Activated CD4-positive, CD25-positive, alpha-beta regulatory T cell treated with anti-CD3 and anti-CD28 coated beads, Interleukin-2, amount 50 U/mL, for 72 hours (primary cell): ENCODE results near the gene PDE6C.

Experiments used
- DNase-seq: peaks from one replicate; pipeline ENCODE4 v3.0.0; 2021

Gene PDE6C

GRCh38 chr10:93595378-93596161 lies 16.8 kb upstream of the PDE6C start:
- no peak for DNase-seq

DNA sequence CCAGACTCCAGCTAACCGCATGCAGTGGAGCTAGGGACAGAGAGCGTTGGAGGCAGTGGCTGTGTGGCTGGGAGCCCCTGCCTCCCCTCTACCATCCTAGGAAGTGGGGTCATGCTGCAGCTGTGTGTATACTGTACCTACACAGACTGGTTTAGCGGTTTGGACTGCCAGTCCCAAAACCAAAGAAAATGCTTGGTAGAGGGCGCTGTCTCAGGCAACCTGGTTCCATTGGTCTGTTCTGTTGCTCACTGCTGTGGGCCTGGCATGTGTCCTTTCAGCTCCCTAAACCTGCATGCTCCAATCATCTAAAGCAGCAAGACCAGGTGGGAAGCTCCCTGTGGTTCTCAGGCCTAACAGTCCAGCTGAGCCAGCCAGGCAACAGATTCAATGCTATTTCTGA lies 15.8 kb upstream of the PDE6C start:
- no peak for DNase-seq

DNA sequence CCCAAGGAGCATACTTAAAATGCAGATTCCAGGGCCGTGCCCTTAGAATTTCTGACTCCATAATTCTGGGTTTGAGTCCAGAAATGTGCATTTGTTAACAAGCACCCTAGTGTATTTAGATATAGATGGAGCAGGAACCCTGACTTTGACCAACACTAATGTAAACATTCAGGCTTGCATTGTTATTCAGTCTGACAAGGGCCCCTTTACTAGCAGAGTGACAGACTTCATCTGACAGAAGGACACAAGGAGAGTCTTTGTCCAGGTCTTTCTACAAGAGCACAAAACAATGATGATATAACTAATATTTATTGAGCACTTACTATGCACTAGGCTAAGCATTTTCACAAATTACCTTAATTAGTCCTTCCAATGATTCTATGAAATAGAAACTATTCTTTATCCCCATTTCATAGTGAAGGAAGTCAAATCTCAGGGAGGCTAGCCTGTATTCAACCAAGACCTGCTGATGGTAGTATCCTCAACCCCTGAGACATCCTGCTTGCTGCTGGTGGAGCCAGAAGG lies 15.2 kb upstream of the PDE6C start:
- DNase-seq = no peak

GRCh38 chr10:93598157-93598556 lies 14.2 kb upstream of the PDE6C start:
- no peak for DNase-seq

DNA sequence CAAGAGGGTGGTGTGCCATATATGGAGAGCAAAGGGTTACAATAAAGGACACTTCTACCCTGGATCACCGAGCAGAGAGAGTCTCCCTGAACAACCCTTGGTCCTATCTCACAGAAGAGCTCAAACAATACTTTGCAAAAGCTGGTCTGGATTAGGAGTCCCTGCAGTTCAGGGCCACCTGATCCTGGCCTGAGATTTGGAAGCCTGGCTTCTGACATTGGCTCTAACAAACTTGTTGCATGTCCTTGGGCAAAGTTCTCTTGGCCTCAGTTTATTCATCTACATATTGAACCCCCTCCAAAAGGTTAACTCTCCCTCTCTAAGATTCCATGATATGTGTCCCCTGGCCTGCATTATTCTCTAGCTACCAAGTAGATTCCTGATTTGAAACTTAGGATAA lies 13.0 kb upstream of the PDE6C start:
- no peak for DNase-seq

- no peak for DNase-seq
These were observed 12.6 kb upstream of the PDE6C start for GRCh38 chr10:93599778-93600177.

GRCh38 chr10:93600446-93601145 lies 11.7 kb upstream of the PDE6C start:
- no peak for DNase-seq

GRCh38 chr10:93601146-93601773 lies 11.1 kb upstream of the PDE6C start, which contains the start of gene RBP4:
RBP4 (minus strand) TSS chr10:93601235; CDS start chr10:93601028, 207 bp downstream.
- no peak for DNase-seq

DNA sequence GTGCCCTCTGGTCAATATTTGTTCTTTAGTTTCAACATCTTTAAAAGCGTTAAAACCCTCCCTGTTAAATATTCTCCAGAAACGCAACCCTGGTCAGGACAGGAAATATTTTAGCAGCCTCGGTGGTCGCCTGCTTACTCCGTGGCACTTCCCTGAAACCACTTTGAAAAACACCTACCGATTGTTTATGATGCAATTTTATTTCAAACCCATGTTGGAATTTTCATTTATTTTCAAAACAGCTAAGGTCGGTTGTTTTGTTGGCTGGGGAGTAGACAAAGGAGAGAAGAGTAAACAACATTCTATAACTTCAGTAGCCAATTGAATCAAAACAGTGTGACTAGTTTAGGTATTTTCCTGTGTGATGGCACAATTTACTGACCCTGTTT lies 10.6 kb upstream of the PDE6C start:
- no peak for DNase-seq

- DNase-seq = no peak
These were observed 9.3 kb upstream of the PDE6C start for GRCh38 chr10:93603023-93603422.

- DNase-seq = no peak
These were observed 8.2 kb upstream of the PDE6C start for GRCh38 chr10:93604146-93604545.

- DNase-seq = no peak
These were observed 3.9 kb upstream of the PDE6C start for GRCh38 chr10:93608421-93608820.

DNA sequence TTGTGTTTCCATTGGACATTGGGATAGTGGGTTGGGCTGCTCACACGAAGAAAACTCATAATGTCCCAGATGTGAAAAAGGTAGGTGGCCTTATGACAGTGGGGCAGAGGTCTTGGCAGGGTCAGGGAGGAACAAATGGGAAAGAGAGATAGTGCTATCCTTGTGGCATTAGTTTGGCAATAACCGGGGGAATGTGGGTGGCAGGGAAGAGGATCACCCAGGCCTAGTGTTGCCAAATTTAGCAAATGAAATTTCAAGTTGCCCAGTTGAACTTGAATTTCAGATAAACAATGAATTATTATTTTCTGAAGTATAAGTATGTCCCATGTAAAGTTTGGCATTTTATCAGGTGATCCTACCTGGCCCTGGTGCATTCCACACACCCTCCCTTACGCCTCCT lies 789 bp downstream of the PDE6C start:
- DNase-seq = no peak

DNA sequence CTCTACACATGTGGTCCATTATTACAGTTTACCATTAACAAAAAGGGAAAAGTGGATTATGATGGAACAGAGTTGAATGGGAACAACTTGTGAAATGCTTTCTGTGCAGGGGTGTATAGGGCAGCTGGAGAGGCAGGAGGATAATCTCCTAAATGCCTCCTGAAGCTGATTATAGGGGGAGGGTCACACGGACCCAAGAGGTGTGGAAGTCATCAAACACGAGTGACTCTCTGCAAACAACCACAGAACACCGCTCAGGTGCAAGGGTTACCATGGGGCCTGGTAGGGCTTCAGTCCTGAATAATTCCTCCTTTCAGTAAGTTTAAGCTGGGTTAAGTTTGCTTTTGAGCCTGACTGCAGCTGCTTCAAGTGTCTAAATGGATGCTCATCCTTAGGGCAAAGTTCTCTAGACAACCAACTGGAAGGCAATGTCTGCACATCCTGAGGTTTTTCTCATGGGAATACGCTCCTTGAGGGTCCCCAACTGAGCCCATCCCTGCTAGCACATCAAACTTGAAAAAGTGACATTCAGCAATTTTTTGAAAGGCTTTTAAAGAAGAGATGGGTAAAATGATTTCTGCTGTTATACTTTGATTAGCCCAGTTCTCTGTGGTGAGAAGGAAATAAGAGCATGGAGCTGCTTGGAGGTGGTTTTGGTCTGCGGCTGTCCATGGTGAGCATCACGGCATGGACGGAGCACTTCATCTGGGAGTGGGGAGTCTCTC lies 1.9 kb downstream of the PDE6C start:
- DNase-seq = no peak

GRCh38 chr10:93615576-93616235 lies 3.4 kb downstream of the PDE6C start:
- DNase-seq = no peak

DNA sequence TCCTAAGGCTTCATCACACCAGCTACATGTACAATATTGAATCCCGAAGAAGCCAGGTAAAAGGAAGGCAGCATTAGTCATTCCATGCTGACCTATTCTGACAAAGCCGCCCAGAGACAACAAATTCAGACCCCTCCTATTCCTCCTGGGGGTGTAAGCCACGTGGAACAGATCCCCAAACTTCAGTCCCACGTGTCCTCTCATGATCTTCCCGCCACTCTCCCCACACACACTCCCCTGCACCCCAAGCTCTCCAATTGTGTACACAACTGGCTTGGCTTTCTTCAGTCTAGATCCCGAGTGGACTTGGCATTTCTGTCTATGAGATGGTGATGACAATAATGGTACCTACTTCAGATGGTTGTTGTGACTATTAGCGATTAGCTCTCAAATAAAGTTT lies 8.6 kb downstream of the PDE6C start:
- DNase-seq = no peak

DNA sequence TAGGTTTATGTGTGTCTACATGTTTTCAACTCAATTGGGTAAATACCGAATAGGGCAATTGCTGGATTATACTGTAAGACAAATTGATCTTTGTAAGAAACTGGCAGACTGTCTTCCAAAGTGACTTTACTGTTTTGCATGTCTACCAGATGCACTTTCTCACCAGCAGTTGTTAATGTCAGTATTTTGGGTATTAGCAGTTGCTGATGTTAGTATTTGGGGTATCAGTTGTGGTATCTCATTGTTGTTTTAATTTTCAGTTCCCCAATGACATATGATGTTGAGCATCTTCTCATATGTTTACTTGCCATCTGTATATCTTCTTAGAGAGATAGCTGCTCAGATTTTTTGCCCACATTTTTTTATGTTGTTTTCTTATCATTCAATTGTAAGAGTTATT lies 10.6 kb downstream of the PDE6C start:
- DNase-seq = no peak

GRCh38 chr10:93628858-93629257 lies 16.5 kb downstream of the PDE6C start:
- DNase-seq = no peak

- DNase-seq = no peak
These were observed 17.4 kb downstream of the PDE6C start for GRCh38 chr10:93629647-93630305.

GRCh38 chr10:93630625-93631557 lies 18.6 kb downstream of the PDE6C start:
- DNase-seq = no peak

- no peak for DNase-seq
These were observed 27.5 kb downstream of the PDE6C start for GRCh38 chr10:93639791-93640190.
